ELF-1 (cell line): Measurements from ENCODE around the gene PRKG1.

Source experiments
- DNase-seq: peaks from one replicate; pipeline ENCODE4 v3.0.0-alpha.2; 2016; ENCODE audit warnings: low read depth, low spot score

PRKG1 gene

GRCh38 chr10:51585742-51586141 lies 511.5 kb downstream of the PRKG1 start:
- no peak for DNase-seq

- DNase-seq = no peak
These were observed 514.7 kb downstream of the PRKG1 start for GRCh38 chr10:51588984-51589383.

- no peak for DNase-seq
These were observed 516.5 kb downstream of the PRKG1 start for GRCh38 chr10:51590818-51591217.

GRCh38 chr10:51596695-51597094 lies 522.4 kb downstream of the PRKG1 start:
- no peak for DNase-seq

- no peak for DNase-seq
These were observed 525.4 kb downstream of the PRKG1 start for GRCh38 chr10:51599647-51600046.

GRCh38 chr10:51602326-51602725 lies 528.0 kb downstream of the PRKG1 start:
- no peak for DNase-seq

- no peak for DNase-seq
These were observed 530.3 kb downstream of the PRKG1 start for GRCh38 chr10:51604579-51604978.

- DNase-seq = no peak
These were observed 532.7 kb downstream of the PRKG1 start for GRCh38 chr10:51606825-51607462.

- DNase-seq = no peak
These were observed 533.2 kb downstream of the PRKG1 start for GRCh38 chr10:51607463-51607835.

- DNase-seq = no peak
These were observed 533.9 kb downstream of the PRKG1 start for GRCh38 chr10:51608211-51608610.

- DNase-seq = no peak
These were observed 541.5 kb downstream of the PRKG1 start for GRCh38 chr10:51615764-51616298.

- DNase-seq = no peak
These were observed 543.4 kb downstream of the PRKG1 start for GRCh38 chr10:51617576-51618235.

- no peak for DNase-seq
These were observed 545.1 kb downstream of the PRKG1 start for GRCh38 chr10:51619365-51619764.

- DNase-seq = no peak
These were observed 545.8 kb downstream of the PRKG1 start for GRCh38 chr10:51620131-51620530.

- DNase-seq = no peak
These were observed 549.7 kb downstream of the PRKG1 start for GRCh38 chr10:51624013-51624412.

GRCh38 chr10:51629934-51630639 lies 555.8 kb downstream of the PRKG1 start:
- DNase-seq = no peak

GRCh38 chr10:51630640-51631005 lies 556.3 kb downstream of the PRKG1 start:
- DNase-seq = no peak

GRCh38 chr10:51635436-51635835 lies 561.1 kb downstream of the PRKG1 start:
- DNase-seq = no peak

GRCh38 chr10:51638211-51638610 lies 563.9 kb downstream of the PRKG1 start:
- no peak for DNase-seq

- no peak for DNase-seq
These were observed 564.5 kb downstream of the PRKG1 start for GRCh38 chr10:51638737-51639136.

GRCh38 chr10:51640120-51640819 lies 566.0 kb downstream of the PRKG1 start:
- no peak for DNase-seq

GRCh38 chr10:51642581-51642980 lies 568.3 kb downstream of the PRKG1 start:
- no peak for DNase-seq
